ENCODE results near the gene CFDP1. TPM values are rescaled to one million over a fixed set of nuclear protein-coding genes. Genes with fewer than 3 reads are reported as not detected.

CFDP1 gene
- total and polyA plus RNA-seq, 2 of the 13 experiments (the other 11 are each of a cell fraction or from before 2014, with no cell fraction given), result 78.6 to 153 TPM

DNA sequence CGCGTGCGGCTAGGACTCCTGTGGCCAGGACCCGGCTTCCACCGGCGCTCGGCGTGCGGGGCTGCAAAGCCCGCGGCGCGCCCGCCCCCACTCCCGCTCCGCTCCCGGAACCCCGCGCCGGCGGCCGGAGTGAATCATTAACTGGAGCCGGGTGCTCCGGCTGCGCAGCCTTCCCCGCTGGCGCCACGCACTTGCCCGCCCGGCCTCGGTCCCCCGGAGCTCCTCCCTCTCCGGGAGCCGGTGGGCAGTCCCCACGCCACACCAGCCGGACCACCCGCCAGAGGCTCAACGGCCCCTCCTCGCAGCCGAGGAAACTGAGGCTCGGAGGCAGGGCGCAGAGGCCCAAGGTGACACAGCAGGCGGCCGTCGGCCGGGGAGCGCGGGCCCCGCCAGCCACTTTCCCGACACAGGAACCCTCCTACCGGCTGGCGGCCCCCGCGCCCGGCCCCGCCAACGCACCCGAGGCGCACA lies 182.5 kb downstream of the CFDP1 start (continued):
- TF ChIP-seq, protein P1, sequence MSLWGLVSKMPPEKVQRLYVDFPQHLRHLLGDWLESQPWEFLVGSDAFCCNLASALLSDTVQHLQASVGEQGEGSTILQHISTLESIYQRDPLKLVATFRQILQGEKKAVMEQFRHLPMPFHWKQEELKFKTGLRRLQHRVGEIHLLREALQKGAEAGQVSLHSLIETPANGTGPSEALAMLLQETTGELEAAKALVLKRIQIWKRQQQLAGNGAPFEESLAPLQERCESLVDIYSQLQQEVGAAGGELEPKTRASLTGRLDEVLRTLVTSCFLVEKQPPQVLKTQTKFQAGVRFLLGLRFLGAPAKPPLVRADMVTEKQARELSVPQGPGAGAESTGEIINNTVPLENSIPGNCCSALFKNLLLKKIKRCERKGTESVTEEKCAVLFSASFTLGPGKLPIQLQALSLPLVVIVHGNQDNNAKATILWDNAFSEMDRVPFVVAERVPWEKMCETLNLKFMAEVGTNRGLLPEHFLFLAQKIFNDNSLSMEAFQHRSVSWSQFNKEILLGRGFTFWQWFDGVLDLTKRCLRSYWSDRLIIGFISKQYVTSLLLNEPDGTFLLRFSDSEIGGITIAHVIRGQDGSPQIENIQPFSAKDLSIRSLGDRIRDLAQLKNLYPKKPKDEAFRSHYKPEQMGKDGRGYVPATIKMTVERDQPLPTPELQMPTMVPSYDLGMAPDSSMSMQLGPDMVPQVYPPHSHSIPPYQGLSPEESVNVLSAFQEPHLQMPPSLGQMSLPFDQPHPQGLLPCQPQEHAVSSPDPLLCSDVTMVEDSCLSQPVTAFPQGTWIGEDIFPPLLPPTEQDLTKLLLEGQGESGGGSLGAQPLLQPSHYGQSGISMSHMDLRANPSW (CRISPR knock-in tag; IDR thresholded peaks at IDR 0.05; ENCODE audit: borderline replicate concordance), result no peak; the same call in 1 of the 2 replicates
- TF ChIP-seq ATF1 (CRISPR knock-in tag; IDR thresholded peaks at IDR 0.05) (no peak), ZNF296 (CRISPR knock-in tag; conservative IDR thresholded peaks at IDR 0.05) (no peak), ZNF18 (CRISPR knock-in tag; IDR thresholded peaks at IDR 0.05; ENCODE audit: insufficient replicate concordance) (peak; percentile 40), NFE2L1 (CRISPR knock-in tag; IDR thresholded peaks at IDR 0.05; ENCODE audit: borderline replicate concordance) (no peak), ZNF713 (CRISPR knock-in tag; IDR thresholded peaks at IDR 0.05) (no peak; the same call in 1 of the 2 replicates), HHEX (CRISPR knock-in tag; IDR thresholded peaks at IDR 0.05) (no peak), DNMT1 (CRISPR knock-in tag; IDR thresholded peaks at IDR 0.05) (0 out of 2 replicates have a peak, but pooled peaks have one; percentile 28), SRSF4 (IDR thresholded peaks at IDR 0.05; ENCODE audit: low read depth, low read length, poor library complexity, severe bottlenecking) (peak; percentile 90), XRCC5 (optimal IDR thresholded peaks at IDR 0.05; ENCODE audit: low read length) (peak; percentile 56)
- TF ChIP-seq, protein P2, sequence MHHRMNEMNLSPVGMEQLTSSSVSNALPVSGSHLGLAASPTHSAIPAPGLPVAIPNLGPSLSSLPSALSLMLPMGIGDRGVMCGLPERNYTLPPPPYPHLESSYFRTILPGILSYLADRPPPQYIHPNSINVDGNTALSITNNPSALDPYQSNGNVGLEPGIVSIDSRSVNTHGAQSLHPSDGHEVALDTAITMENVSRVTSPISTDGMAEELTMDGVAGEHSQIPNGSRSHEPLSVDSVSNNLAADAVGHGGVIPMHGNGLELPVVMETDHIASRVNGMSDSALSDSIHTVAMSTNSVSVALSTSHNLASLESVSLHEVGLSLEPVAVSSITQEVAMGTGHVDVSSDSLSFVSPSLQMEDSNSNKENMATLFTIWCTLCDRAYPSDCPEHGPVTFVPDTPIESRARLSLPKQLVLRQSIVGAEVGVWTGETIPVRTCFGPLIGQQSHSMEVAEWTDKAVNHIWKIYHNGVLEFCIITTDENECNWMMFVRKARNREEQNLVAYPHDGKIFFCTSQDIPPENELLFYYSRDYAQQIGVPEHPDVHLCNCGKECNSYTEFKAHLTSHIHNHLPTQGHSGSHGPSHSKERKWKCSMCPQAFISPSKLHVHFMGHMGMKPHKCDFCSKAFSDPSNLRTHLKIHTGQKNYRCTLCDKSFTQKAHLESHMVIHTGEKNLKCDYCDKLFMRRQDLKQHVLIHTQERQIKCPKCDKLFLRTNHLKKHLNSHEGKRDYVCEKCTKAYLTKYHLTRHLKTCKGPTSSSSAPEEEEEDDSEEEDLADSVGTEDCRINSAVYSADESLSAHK (CRISPR knock-in tag; IDR thresholded peaks at IDR 0.05; ENCODE audit: borderline replicate concordance), result no peak

Data from HepG2 (cell line).